Endometrium (tissue), 2 donors: ENCODE results near the gene TSEN34.
"Not testable (repeated sequence)": the region's sequence is repeated elsewhere in the genome, so short reads cannot be mapped to it uniquely, and the experiment has no call there.

Experiments used
- FAIRE-seq: peaks from 2 replicates; lab custom pipeline; 2012; peaks lifted over from hg19 to GRCh38; lab: Jason Lieb, UNC
- donor health status: control.
- donor health status: control.

Gene TSEN34

DNA sequence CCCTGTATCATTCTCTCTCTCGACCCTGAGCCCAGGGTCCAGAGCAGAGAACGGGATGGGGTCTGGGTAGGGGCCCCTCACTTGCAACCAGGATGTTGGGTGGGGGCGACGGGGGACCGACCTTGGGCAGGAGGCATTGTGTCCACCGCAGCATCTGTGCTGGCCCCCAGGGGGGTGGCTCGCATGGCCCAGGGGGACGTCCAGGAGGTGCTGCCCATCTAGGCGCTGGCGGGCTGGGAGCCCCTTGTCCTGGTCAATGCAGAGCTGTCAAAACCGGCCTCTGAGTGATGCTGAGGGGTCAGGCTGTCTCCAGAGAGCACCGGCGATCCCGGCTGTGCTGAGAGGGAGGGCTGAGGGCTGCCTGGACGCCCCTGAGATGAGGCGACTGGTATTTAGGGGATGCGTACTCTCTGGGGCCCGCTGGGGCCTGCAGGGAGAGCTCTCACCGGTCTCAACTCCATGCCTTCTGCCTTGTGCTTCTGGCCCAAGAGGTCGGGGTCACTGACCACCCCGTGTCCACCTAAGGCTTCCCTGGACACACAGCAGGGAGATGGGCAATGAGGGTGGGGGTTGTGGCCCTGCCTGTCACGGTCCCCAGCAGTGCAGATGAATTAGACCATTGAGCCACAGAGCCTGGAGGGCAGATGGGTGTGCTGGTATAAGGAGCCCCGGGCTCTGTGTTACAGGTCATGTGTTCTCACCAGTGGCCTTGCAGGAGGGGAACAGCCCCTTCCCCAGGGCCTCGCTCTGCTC, 18.1 kb downstream of the TSEN34 start:
- FAIRE-seq: no peak

DNA sequence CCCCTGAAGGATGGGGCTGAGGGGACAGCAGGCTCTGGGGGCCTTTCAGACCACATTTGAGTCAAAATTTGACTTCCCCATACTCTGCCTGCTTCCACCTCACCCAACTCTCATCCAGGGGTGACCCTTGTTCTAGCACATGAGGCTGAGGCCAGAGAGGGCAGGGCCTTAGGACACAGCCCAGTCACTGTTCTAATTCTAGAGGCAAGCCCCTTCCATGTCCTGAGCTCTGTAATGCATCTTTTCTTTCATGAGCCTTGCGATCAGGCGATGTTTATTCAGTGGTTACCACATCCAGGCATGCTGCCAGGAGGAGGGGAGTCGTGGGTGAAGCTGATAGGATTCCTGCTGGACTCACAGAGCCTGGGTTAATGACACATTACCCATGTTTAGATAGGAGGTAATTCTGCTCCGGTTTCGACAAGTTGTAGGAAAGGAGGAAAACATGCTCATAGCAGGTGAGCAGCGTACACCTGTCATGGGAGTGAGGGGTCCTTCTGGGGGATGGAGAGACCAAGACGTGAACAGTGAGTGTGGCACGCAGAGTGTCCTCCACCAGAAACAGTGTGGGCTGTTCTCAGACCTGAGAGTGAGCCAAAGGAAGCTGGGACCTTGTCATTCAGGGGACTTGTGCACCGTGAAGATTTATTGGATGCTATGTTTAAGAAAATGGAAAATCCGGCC, 18.8 kb downstream of the TSEN34 start:
- FAIRE-seq: no peak

DNA sequence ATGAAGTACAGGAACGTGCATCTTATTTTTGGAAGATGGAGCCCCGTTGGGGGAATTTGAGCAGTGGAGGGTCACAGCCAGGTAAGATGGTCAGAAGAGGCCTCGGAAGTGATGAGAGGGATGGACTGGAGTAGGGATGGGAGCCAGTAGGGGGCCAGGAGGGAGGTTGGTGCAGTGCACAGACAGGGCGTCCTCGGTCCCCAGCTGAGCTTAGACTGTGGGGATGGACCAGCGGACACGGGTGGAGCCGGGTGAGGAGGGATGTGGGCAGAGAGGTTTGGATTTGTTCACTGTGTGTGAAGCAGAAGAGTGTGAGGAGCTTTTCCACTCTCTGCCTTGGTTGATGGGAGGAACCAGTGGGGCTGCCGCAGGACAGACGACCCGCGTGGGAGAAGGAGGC, 20.1 kb downstream of the TSEN34 start:
- FAIRE-seq: no peak

DNA sequence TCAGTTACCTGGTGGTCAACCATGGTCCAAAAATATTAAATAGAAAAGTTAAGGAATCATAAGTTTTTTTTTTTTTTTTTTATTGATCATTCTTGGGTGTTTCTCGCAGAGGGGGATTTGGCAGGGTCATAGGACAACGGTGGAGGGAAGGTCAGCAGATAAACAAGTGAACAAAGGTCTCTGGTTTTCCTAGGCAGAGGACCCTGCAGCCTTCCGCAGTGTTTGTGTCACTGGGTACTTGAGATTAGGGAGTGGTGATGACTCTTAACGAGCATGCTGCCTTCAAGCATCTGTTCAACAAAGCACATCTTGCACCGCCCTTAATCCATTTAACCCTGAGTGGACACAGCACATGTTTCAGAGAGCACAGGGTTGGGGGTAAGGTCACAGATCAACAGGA, 23.1 kb downstream of the TSEN34 start:
- not testable (repeated sequence) for FAIRE-seq

DNA sequence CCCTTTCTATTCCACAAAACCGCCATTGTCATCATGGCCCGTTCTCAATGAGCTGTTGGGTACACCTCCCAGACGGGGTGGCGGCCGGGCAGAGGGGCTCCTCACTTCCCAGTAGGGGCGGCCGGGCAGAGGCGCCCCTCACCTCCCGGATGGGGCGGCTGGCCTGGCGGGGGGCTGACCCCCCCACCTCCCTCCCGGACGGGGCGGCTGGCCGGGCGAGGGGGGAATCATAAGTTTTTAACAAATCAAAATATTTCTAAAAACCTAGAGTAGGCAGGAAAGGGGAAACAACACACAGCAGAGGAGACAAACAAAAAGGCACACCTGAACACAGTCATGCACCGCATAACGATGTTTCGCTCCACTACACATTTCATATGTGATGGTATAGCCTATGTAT, 23.6 kb downstream of the TSEN34 start:
- FAIRE-seq: not testable (repeated sequence)

DNA sequence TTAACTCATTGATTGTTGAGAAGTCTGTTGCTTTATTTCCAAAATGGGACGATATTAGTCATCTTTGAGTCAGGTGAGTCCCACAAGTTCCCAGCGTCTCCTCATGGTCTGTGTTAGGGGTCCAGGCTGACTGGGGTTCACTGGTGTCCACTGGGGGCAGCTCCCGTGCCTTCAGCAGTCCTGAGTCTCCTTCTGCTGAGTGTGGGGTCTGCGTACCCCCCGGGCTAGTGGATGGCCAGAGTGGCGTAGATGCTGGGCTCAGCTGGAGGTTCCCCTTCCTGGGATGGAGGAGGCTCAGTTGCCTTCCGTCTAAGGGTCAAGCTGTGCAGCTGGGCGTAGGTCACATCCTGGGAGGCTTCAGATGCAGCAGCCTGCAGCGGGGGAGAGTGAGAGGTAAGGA, 25.8 kb downstream of the TSEN34 start:
- FAIRE-seq: no peak

DNA sequence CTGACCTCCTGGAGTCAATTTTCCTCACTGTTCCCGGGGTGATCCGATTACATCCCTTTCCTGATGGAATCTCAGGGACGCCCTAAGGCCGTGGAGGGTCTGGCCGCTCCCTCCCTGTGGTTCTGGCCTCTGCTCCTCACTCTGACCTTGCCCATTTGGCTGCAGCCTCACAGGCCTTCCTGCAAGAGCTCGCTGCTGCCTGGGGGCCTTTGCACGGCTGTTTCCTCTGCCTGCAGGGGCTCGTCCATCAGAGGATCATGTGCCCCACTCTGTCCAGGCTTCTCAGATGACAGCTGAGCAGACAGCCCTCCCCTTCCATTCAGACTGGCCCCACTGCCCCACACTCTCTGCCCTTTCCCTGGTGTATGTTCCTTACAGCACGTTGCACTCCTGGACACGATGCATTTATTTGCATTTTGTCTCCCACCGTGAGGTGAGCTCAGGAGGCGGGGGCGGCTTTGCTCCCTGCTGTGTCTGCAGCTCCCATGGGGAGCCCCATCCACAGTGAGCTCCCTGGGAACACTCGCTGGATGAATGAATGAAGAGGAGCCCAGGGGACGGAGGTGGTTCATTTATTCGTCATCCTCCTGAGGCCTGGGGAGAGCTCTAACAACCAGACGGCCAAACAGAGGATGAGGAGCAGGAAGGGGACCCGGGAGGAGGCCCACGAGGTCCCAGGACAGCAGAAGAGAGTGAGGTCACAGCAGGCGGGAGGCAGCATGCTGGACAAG, 26.6 kb downstream of the TSEN34 start:
- not testable (repeated sequence) for FAIRE-seq

DNA sequence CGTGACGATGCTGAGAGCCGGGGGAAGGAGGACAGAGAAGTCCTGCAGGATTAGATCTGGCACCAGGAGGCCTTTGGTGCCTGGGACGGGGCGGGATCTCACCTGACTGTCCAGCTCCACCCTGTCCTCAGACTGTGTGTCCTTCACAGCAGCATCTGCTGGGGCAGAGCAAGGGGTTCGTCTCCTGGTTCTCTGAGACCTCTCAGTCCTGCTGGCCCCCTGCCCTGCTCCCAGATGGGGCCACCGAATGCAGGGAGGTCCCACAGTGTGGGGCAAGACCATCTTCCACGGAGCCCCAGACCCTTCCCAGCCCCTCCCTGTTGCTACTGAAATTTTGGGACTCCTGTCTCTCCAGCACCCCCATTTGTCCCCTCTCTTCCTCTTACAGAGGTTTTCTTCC, 27.2 kb downstream of the TSEN34 start:
- FAIRE-seq: no peak

DNA sequence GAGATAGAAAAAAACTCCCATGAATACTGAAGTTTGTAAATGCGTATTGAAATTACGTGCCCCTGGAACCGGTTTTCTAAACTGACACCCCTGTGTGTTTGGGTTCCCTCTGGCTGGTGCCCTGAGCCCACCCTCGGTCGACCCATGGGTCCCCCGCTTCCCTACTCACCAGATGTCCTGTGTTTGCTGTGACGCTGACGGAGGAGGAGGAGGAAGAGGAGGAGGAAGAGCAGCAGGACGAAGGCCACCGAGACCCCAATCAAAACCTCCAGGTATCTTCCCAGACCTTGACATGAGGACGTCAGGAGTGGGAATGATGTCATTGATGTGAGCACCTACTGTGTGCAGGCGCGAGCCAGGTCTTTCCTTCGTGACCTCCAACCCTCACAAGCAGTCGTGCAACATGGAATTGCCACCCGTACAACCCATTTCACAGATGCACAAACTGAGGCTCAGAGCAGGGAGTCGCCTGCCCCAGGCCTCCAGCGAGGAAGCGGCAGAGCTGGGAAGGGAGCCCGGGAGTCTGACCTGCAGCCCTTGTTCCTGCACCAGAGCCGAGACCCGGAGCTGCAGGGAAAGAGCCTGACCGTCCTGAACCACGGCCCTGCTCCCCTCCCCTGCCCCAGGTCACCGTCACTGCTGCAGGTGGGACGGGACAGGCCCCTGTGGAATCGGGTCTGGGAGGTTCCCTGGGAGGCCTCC, 28.0 kb downstream of the TSEN34 start:
- no peak for FAIRE-seq

DNA sequence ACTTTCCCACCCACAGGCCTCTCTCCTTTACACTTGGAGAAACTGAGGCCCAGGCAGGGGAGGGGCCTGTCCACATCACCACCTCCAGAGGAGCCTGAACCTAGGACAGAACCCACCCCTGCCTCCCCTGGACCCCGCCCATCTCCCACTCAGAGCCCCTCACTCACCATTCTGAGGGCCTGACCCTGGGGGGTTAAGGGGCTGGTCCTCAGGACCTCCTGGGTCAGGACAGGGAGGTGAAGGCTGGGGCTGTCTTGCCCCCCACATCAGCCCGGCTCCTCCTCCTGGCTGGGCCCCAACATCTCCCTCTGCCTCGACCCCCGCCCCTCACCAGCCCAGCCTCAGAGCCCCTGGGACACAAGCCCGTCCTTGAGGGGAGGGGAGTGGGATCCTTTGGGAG, 28.6 kb downstream of the TSEN34 start:
- FAIRE-seq: not testable (repeated sequence)

DNA sequence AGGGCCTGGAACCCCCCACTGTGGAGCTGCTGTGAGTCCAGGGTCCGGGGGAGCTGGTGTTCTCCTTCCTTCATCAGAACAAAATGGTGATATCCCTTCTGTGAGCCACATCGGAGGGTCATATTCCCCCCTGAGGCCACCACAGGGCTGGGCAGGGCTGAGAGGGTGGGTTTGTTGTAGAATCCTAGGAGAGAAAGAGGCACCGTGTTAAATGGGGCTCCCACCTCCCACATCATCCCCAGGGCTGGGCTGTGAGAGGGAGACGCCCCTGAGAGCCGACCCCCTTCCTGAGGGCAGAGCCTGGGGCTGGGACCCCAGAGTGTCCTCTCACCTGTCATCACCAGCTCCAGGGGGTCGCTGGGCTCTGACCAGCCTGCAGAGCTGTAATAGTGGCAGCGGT, 30.8 kb downstream of the TSEN34 start:
- FAIRE-seq: not testable (repeated sequence)

DNA sequence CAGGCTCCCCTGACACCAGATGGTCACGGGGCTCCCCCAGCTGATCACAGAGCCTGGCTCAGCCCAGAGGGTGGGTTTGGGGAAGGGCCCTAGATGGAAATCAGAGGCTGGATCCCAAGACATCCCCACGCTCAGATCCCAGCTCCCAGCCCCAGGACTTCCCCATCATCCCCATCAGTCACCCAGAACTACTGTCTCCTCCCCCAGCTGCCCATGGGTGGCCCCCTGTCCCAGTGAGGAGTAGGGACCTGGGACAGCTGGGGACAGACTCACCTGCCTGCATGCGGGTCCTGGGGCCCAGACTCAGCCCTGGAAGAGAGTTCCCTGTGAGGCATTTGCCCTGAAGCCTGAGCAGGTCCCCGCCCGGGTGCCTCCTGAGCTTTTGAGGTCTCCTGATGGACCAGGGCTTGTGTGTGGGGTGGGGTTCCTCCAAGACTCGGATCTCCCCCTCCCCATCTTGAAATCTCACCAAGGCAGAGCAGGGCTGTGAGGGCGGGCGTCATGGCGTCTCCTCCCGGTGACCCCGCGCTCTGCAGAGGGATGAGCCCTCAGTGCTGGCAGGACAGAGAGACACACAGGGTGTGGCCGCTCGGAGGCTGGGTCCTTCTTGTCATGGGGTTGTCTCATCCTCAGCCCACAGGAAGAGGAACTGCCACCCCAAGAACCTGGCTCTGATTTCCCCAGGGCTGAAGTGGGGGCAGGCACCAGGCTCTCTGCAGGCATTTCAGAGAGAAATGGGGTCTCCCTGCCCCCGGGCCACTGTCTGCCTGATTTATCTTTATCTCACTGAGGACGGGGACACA, 31.6 kb downstream of the TSEN34 start, which contains the start of gene LILRB3:
Gene LILRB3, minus strand, starts transcription at position 534 of the 803 bp plus-strand sequence. Its CDS starts 31 bp downstream, at position 503.
- FAIRE-seq: not testable (repeated sequence)

DNA sequence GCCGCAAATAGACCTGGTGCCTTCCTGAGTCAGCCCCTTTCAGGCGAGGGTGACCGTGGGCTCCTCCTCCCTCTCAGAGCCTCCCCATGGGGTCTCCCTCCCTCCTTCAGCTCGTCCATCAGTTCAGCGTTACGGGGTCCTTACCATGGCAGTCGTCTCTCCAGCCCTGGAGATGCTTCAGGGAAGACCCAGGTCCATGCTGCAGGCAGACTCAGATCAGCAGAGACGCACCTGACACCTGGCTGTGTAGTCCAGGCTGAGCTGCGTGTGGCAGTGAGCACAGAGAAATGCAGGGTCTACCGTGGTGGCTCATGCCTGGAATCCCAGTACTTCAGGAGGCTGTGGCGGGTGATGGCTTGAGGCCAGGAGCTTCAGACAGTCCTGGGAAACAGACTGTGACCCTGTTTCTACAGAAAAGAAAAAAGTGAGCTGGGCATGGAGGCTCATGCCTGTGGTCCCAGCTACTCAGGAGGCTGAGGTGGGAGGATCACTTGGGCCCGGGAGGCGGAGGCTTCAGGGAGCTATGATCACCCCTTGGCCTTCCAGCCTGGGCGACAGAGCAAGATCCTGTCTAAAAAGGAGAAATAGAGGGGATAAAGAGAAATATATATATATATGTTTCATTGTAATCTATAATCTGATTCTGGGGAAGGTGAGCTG, 32.3 kb downstream of the TSEN34 start:
- not testable (repeated sequence) for FAIRE-seq

DNA sequence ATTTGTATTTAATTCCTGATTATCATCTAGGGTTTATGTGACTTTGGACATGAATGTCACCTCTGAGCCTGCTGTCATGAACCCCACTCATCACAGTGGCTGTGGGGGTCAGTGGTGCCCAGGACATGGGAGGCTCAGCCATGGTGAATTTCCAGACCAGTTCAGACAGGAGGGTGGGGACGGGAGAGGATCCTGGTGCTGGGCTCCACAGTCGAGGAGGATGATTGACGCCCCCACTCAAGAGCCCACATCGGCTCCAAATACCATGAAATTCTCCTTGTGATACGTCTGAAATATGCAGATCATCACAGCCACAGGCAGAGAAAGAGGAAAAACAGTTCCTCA, 32.8 kb downstream of the TSEN34 start:
- FAIRE-seq: not testable (repeated sequence)

DNA sequence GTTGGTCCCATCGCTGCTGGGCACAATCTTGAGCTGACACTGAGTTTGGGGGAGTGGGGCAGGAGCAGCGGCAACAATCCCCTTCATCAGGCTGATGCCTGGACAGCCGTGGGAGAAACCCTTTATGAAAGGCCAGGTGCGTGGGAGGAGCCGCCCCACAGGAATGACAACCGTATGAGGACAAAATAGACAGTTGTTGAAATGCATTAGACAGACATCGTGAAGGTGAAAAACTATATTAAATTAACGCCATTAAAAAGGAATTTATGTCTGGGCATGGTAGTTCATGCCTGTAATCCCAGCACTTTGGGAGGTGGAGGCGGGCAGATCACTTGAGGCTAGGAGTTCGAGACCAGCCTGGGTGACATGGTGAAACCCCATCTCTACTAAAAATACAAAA, 33.5 kb downstream of the TSEN34 start:
- not testable (repeated sequence) for FAIRE-seq

DNA sequence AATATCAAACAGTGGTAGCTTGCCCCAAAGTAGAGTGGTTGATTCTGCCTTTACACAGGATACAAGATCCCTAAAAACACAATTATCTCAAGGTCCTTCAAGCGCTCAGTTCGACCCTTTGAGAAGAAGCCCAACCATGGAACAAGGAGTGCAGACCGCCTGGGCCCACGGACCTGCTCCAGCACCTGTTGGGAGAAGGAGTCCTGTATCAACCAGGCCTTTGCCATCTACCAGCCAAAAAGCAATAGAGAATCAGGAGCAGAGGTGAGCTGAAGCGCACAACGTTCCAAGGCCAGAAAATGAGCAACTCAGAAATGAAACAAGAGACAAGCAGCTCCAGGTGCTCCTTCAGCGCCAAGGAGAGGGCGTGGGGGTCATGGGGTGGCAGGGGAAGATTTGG, 38.0 kb downstream of the TSEN34 start:
- no peak for FAIRE-seq

DNA sequence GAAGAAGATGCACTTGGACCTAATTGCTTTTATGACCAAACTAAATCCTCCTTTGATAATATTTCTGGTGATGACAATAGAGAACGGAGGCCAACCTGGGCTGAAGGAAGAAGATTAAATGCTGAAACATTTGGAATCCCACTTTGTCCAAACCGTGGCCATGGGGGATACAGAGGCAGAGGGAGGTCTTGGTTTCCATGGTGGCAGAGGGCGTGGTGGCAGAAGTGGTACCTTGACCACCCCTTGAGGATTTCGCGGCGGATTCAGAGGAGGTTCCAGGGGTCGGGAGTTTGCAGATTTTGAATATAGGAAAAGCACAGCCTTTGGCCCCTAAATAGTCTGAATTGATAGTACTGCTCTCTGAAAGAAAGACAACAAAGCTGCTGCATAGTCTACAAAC, 38.9 kb downstream of the TSEN34 start:
- no peak for FAIRE-seq

DNA sequence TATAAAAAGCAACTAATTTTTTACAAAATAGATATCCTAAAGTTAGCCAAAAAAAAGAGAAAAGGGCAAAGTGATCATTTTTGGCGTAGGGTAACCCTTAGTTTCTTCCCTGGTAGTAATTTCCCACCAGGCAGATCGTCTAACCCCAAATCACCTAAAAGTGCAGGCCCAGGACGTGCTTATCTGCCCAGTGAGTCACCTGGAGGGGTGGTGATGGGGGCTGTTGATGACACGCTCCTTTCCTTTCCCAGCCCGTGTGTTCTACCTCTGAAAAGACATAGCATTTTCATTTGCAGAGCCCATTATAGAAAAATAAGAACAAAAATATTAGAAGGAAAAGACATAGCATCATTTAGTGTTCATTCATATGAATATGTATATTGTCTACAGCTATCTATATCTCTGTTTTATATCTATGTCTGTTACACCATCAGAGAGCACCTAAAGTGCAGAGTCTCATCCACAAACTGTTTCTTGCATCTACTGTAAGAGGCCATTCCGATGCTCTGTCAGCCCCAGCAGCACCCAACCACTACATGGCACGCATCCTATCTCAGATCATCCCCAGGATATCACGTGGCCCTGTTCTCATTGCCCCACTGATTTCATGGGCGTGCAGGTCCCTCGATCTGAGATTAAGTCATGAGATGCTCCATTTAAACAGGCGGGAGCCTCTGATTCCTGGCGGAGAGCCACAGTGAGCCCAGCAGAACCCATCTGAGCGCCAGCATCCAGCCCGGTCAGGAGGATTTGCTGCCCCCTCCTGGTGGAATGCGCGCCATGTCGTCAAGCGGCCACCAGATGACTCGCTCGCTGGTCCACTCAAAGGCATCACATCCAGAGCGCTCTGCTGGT, 40.2 kb downstream of the TSEN34 start:
- no peak for FAIRE-seq

DNA sequence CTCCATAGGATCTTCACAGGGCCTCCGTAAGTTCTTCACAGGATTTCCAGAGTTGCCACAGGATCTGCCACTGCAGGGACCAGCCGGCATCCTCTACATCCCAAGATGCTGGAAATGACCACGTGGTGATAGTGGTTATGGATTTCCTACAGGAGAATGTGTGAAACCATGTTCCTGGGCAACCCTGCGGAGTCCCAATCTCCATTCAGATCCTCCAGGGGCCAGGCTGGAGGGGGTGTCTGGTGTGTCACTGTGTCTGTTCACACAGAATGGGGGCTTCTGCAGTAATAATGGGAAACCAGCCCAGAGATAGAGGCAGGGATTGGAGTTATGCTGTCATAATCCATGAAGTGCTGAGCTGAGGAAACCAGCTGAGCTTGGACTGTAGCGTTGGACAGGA, 42.8 kb downstream of the TSEN34 start:
- FAIRE-seq: no peak
